Hepatocyte (in vitro differentiated cells): ENCODE results near the gene LGALS12. TPM values are rescaled to one million over a fixed set of nuclear protein-coding genes. Genes with fewer than 3 reads are reported as not detected.
"Not testable (repeated sequence)": the region's sequence is repeated elsewhere in the genome, so short reads cannot be mapped to it uniquely, and the experiment has no call there.

ENCODE experiments used
- DNase-seq: peaks from one replicate; pipeline ENCODE4 v3.0.0-alpha.2; 2016; ENCODE audit warnings: low spot score
- H2AFZ ChIP-seq: fragments of 200-600 bp; sonication (generic); 2 replicates; pipeline ENCODE4 v1.6.0; 2016; ENCODE audit warnings: antibody characterized with exemption, mild to moderate bottlenecking
- H3K27ac ChIP-seq: fragments of 200-600 bp; sonication (generic); 2 replicates; pipeline ENCODE4 v1.5.1; 2016; ENCODE audit warnings: mild to moderate bottlenecking
- H3K27me3 ChIP-seq: fragments of 200-600 bp; sonication (generic); 2 replicates; pipeline ENCODE4 v1.6.1; 2016
- H3K36me3 ChIP-seq: fragments of 200-600 bp; sonication (generic); replicated peaks from 2 replicates; pipeline ENCODE4 v1.5.1; 2016; ENCODE audit warnings: low read depth; ENCODE audit not compliant: insufficient read depth
- H3K4me1 ChIP-seq: fragments of 200-600 bp; sonication (generic); 2 replicates; pipeline ENCODE4 v1.5.1; 2016; ENCODE audit warnings: mild to moderate bottlenecking, moderate library complexity; ENCODE audit not compliant: insufficient read depth
- H3K4me2 ChIP-seq: fragments of 200-600 bp; sonication (generic); 2 replicates; pipeline ENCODE4 v1.6.0; 2016
- H3K4me3 ChIP-seq: fragments of 200-600 bp; sonication (generic); 2 replicates; pipeline ENCODE4 v1.5.1; 2016; ENCODE audit warnings: mild to moderate bottlenecking
- H3K79me2 ChIP-seq: fragments of 200-600 bp; sonication (generic); 2 replicates; pipeline ENCODE4 v1.6.0; 2017; ENCODE audit warnings: mild to moderate bottlenecking
- H3K9me2 ChIP-seq: fragments of 200-600 bp; sonication (generic); replicated peaks from 2 replicates; pipeline ENCODE4 v1.6.0; 2017; ENCODE audit warnings: mild to moderate bottlenecking; ENCODE audit not compliant: insufficient read depth
- H3K9me3 ChIP-seq: fragments of 200-600 bp; sonication (generic); 2 replicates; pipeline ENCODE4 v1.5.1; 2016; ENCODE audit warnings: low read depth, mild to moderate bottlenecking
- H4K20me1 ChIP-seq: fragments of 200-600 bp; sonication (generic); 2 replicates; pipeline ENCODE4 v1.6.0; 2016; ENCODE audit warnings: mild to moderate bottlenecking; ENCODE audit not compliant: insufficient read depth, poor library complexity, severe bottlenecking
- EZH2 ChIP-seq: fragments of 200-600 bp; sonication (generic); IDR thresholded peaks from 2 replicates; pipeline ENCODE4 v1.6.1; 2016; ENCODE audit warnings: antibody characterized with exemption, mild to moderate bottlenecking, borderline replicate concordance
- EZH2phosphoT487 ChIP-seq: fragments of 200-600 bp; sonication (generic); IDR thresholded peaks from one replicate; pipeline ENCODE4 v1.6.1; 2018; ENCODE audit warnings: antibody characterized with exemption, mild to moderate bottlenecking, low read depth, moderate library complexity; ENCODE audit not compliant: unreplicated experiment, severe bottlenecking
- WGBS: methylation state at CpG from one replicate; pipeline ENCODE4 v1.1.6; 2016; ENCODE audit warnings: low lambda C conversion rate; ENCODE audit errors: missing lambda C conversion rate; 5-methylcytosine and 5-hydroxymethylcytosine counted together
- polyA plus RNA-seq: library from polyadenylated mRNA; unstranded; fragments of >200 nt; fragmentation: Nextera tagmentation; extraction: Ambion mirVana; gene quantifications from 2 replicates; pipeline ENCODE4 v1.2.1, GENCODE V29; 2016
- total RNA-seq: library from RNA; depleted of rRNA; stranded (reverse); fragments of >200 nt; gene quantifications from 2 replicates; pipeline ENCODE4 v1.2.3, GENCODE V29; 2014
- TF ChIP-seq, protein P1 (sequence below): fragments of 200-600 bp; sonication (generic); IDR thresholded peaks from 2 replicates; pipeline ENCODE4 v1.5.1; 2016; ENCODE audit warnings: antibody characterized with exemption, mild to moderate bottlenecking; ENCODE audit not compliant: poor library complexity

LGALS12 gene
- total and polyA plus RNA-seq, 2 experiments from 2014 or later, result not detected

DNA sequence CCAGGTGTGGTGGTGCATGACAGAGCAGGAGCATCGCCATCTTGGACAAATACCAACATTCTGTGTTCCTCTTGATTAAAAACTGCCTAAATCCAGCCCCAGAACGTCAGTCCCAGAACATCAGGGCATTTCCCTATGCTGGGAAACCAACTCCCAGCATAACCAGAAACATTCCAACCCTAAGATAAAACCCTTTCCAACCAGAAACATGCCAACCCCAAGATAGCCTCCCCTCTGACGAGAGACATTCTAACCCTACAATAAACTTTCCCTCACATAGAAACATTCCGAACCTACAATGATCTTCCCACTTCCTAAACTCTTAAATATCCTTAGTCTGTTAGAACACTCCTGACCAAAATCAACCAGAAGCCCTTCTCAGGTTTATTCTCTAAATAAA is 42.3 kb downstream of the LGALS12 start:
- H3K27me3 ChIP-seq, result no peaks in the 10 kb centered on the region
- DNase-seq, result no peak
- H3K4me2 ChIP-seq, result no peak overlapping the region
- no peaks in the 10 kb centered on the region for H4K20me1 ChIP-seq
- no peaks in the 10 kb centered on the region for H3K4me1 ChIP-seq
- H3K27ac ChIP-seq, result no peak overlapping the region
- H3K36me3 ChIP-seq, result no peaks in the 10 kb centered on the region
- H3K9me2 ChIP-seq, result no peaks in the 10 kb centered on the region
- no peak overlapping the region for H2AFZ ChIP-seq
- H3K9me3 ChIP-seq, result no peaks in the 10 kb centered on the region
- no peak overlapping the region for H3K4me3 ChIP-seq
- TF ChIP-seq EZH2, result no peak
- no peak for TF ChIP-seq EZH2phosphoT487
- TF ChIP-seq, protein P1, sequence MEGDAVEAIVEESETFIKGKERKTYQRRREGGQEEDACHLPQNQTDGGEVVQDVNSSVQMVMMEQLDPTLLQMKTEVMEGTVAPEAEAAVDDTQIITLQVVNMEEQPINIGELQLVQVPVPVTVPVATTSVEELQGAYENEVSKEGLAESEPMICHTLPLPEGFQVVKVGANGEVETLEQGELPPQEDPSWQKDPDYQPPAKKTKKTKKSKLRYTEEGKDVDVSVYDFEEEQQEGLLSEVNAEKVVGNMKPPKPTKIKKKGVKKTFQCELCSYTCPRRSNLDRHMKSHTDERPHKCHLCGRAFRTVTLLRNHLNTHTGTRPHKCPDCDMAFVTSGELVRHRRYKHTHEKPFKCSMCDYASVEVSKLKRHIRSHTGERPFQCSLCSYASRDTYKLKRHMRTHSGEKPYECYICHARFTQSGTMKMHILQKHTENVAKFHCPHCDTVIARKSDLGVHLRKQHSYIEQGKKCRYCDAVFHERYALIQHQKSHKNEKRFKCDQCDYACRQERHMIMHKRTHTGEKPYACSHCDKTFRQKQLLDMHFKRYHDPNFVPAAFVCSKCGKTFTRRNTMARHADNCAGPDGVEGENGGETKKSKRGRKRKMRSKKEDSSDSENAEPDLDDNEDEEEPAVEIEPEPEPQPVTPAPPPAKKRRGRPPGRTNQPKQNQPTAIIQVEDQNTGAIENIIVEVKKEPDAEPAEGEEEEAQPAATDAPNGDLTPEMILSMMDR, result no peak
- 76% methylated on average over 4 of the region's 4 CpGs for WGBS
- no peaks in the 10 kb centered on the region for H3K79me2 ChIP-seq

GRCh38 chr11:63549411-63549810 is 43.5 kb downstream of the LGALS12 start:
- Histone ChIP-seq H3K4me2 (no peak overlapping the region), H3K4me3 (no peak overlapping the region), H3K27me3 (no peaks in the 10 kb centered on the region), H3K9me2 (no peaks in the 10 kb centered on the region), H4K20me1 (no peaks in the 10 kb centered on the region), H3K79me2 (no peaks in the 10 kb centered on the region), H2AFZ (no peak overlapping the region), H3K4me1 (no peaks in the 10 kb centered on the region), H3K9me3 (no peaks in the 10 kb centered on the region), H3K36me3 (no peaks in the 10 kb centered on the region), H3K27ac (no peak overlapping the region)
- no peak for TF ChIP-seq EZH2phosphoT487
- TF ChIP-seq, protein P1, result no peak
- TF ChIP-seq EZH2, result no peak
- no peak for DNase-seq
- WGBS, result 95% methylated on average over 4 of the region's 4 CpGs

DNA sequence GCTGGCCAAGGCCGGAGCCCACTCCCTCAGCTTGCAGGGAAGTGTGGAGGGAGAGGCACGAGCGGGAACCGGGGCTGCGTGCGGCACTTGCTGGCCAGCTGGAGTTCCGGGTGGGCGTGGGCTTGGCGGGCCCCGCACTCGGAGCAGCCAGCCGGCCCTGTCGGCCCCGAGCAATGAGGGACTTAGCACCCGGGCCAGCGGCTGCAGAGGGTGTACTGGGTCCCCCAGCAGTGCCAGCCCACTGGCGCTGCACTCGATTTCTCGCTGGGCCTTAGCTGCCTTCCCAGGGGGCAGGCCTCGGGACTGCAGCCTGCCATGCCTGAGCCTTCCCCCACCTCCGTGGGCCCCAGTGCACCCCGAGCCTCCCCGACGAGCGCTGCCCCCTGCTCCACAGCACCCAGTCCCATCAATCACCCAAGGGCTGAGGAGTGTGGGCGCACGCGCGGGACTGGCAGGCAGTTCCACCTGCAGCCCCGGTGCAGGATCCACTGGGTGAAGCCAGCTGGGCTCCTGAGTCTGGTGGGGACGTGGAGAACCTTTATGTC is 44.3 kb downstream of the LGALS12 start:
- H3K4me3 ChIP-seq, H3K36me3 ChIP-seq, H3K27me3 ChIP-seq, DNase-seq, H3K4me2 ChIP-seq, H3K27ac ChIP-seq, H3K79me2 ChIP-seq, H3K9me3 ChIP-seq, H2AFZ ChIP-seq, H3K4me1 ChIP-seq, H3K9me2 ChIP-seq, H4K20me1 ChIP-seq: not testable (repeated sequence)
- WGBS, result 95% methylated on average over 16 of the region's 31 CpGs

- 86% methylated on average over 26 of the region's 27 CpGs for WGBS
- no peaks in the 10 kb centered on the region for H3K9me2 ChIP-seq
- H4K20me1 ChIP-seq, result no peaks in the 10 kb centered on the region
- H3K4me1 ChIP-seq, result no peaks in the 10 kb centered on the region
- no peaks in the 10 kb centered on the region for H3K36me3 ChIP-seq
- no peak overlapping the region for H3K4me2 ChIP-seq
- no peak overlapping the region for H3K4me3 ChIP-seq
- no peak overlapping the region for H2AFZ ChIP-seq
- TF ChIP-seq EZH2 (no peak), EZH2phosphoT487 (no peak)
- TF ChIP-seq, protein P1, result no peak
- H3K27me3 ChIP-seq, result no peaks in the 10 kb centered on the region
- no peaks in the 10 kb centered on the region for H3K9me3 ChIP-seq
- H3K27ac ChIP-seq, result no peak overlapping the region
- no peaks in the 10 kb centered on the region for H3K79me2 ChIP-seq
- no peak for DNase-seq
Observed at GRCh38 chr11:63551091-63551888, 45.4 kb downstream of the LGALS12 start.
